RCC 7860 (cell line): Measurements from ENCODE around the gene FARP2.
A peak's percentile ranks its signal among the peaks of the same experiment; 100 is the strongest.
"Not testable (repeated sequence)": the region's sequence is repeated elsewhere in the genome, so short reads cannot be mapped to it uniquely, and the experiment has no call there.

Source experiments
- DNase-seq: peaks from one replicate; pipeline ENCODE4 v3.0.0-alpha.2; 2015; ENCODE audit warnings: low spot score
- FAIRE-seq: peaks from 2 replicates; lab custom pipeline; 2012; peaks lifted over from hg19 to GRCh38; lab: Jason Lieb, UNC

Gene FARP2

GRCh38 chr2:241355983-241356870 lies at the start of gene FARP2:
TSS of gene FARP2 (plus strand) at chr2:241356285. CDS start at chr2:241373108, 16,823 bp downstream.
- DNase-seq, result peak; percentile 97
- no peak for FAIRE-seq

- FAIRE-seq (no peak), DNase-seq (no peak)
These were observed 49.0 kb upstream of the FARP2 start for GRCh38 chr2:241307055-241307454.

- FAIRE-seq, result no peak
- no peak for DNase-seq
These were observed 47.8 kb upstream of the FARP2 start for GRCh38 chr2:241308267-241308666.

- no peak for DNase-seq
- FAIRE-seq, result no peak
These were observed 47.1 kb upstream of the FARP2 start for GRCh38 chr2:241308832-241309500.

- DNase-seq (peak; percentile 39), FAIRE-seq (peak; percentile 67)
These were observed 46.4 kb upstream of the FARP2 start for GRCh38 chr2:241309684-241310117.

GRCh38 chr2:241310917-241311566 lies 45.0 kb upstream of the FARP2 start:
- no peak for FAIRE-seq
- DNase-seq, result no peak

- no peak for FAIRE-seq
- DNase-seq, result no peak
These were observed 44.0 kb upstream of the FARP2 start for GRCh38 chr2:241312082-241312481.

GRCh38 chr2:241313543-241314095 lies 42.5 kb upstream of the FARP2 start:
- DNase-seq (no peak), FAIRE-seq (no peak)

- no peak for DNase-seq
- no peak for FAIRE-seq
These were observed 41.6 kb upstream of the FARP2 start for GRCh38 chr2:241314226-241315092.

GRCh38 chr2:241315093-241315878 lies 40.8 kb upstream of the FARP2 start, which contains the start of gene HDLBP:
TSS of gene HDLBP (minus strand) at chr2:241315672. CDS start at chr2:241266869, 48,803 bp downstream.
- DNase-seq (peak; percentile 96), FAIRE-seq (peak; percentile 43)

GRCh38 chr2:241315879-241316631 lies 40.0 kb upstream of the FARP2 start, which contains the start of gene SEPTIN2:
TSS of gene SEPTIN2 (plus strand) at chr2:241315925. CDS start at chr2:241324233, 8,308 bp downstream.
- no peak for FAIRE-seq
- peak; percentile 24 for DNase-seq

GRCh38 chr2:241316825-241317224 lies 39.3 kb upstream of the FARP2 start:
- no peak for FAIRE-seq

GRCh38 chr2:241317391-241317790 lies 38.7 kb upstream of the FARP2 start:
- FAIRE-seq (no peak), DNase-seq (no peak)

More at GRCh38 chr2:241316825-241317224, 39.3 kb upstream of the FARP2 start:
- no peak for DNase-seq

- DNase-seq, FAIRE-seq: not testable (repeated sequence)
These were observed 37.3 kb upstream of the FARP2 start for GRCh38 chr2:241318830-241319229.

GRCh38 chr2:241320394-241320793 lies 35.7 kb upstream of the FARP2 start:
- DNase-seq (no peak), FAIRE-seq (no peak)

GRCh38 chr2:241321033-241321432 lies 35.1 kb upstream of the FARP2 start:
- DNase-seq, result no peak

GRCh38 chr2:241321886-241322285 lies 34.2 kb upstream of the FARP2 start:
- DNase-seq (no peak), FAIRE-seq (no peak)

More at GRCh38 chr2:241321033-241321432, 35.1 kb upstream of the FARP2 start:
- no peak for FAIRE-seq

GRCh38 chr2:241323778-241324177 lies 32.3 kb upstream of the FARP2 start:
- DNase-seq (no peak), FAIRE-seq (no peak)
